Kidney (tissue), 14 donors: ENCODE measurements around the gene HMOX1. TPM values are rescaled to one million over a fixed set of nuclear protein-coding genes. Genes with fewer than 3 reads are reported as not detected.

Source experiments
- DNase-seq, 5 donors: peaks; one replicate each; pipeline ENCODE4 v3.0.0-alpha.2; 2013 to 2020
- FAIRE-seq: peaks from 2 replicates; lab custom pipeline; 2012; peaks lifted over from hg19 to GRCh38; lab: Jason Lieb, UNC
- H3K27ac ChIP-seq, 2 donors: one replicate each; pipeline ENCODE4 v1.7.0; 2013; ENCODE audit warnings: low read depth in 2 of 2, low read length in 2 of 2, inconsistent platforms in 1 of 2
- H3K27me3 ChIP-seq: one replicate; pipeline ENCODE4 v1.7.1; 2013; ENCODE audit warnings: low read length, inconsistent platforms; ENCODE audit not compliant: control insufficient read depth, insufficient read depth
- H3K36me3 ChIP-seq, 3 donors: one replicate each; pipeline versions ENCODE4 v1.7.0 to v1.7.1; 2013; ENCODE audit warnings: low read length in 3 of 3, control low read depth in 1 of 3, inconsistent platforms in 1 of 3; ENCODE audit not compliant: insufficient read depth in 3 of 3, control insufficient read depth in 2 of 3
- H3K4me1 ChIP-seq, 3 donors: one replicate each; pipeline versions ENCODE4 v1.7.0 to v1.7.1; 2013; ENCODE audit warnings: low read length in 3 of 3, inconsistent platforms in 1 of 3, low read depth in 1 of 3; ENCODE audit not compliant: control insufficient read depth in 2 of 3, insufficient read depth in 2 of 3
- H3K4me3 ChIP-seq, 3 donors: one replicate each; pipeline versions ENCODE4 v1.7.0 to v1.8.1; 2013; ENCODE audit warnings: low read length in 3 of 3, control low read depth in 1 of 3, inconsistent platforms in 1 of 3
- H3K9ac ChIP-seq, 3 donors: one replicate each; pipeline versions ENCODE4 v1.7.0 to v1.7.1; 2013; ENCODE audit warnings: low read length in 3 of 3, control low read depth in 1 of 3, inconsistent platforms in 1 of 3
- H3K9me3 ChIP-seq, 3 donors: one replicate each; pipeline versions ENCODE4 v1.7.0 to v1.7.1; 2013; ENCODE audit warnings: low read length in 3 of 3, control low read depth in 1 of 3, inconsistent platforms in 1 of 3; ENCODE audit not compliant: control insufficient read depth in 2 of 3, insufficient read depth in 1 of 3
- CTCF ChIP-seq: IDR thresholded peaks from 3 replicates; pipeline ENCODE4 v1.5.1; 2012; ENCODE audit warnings: mild to moderate bottlenecking, moderate library complexity, borderline replicate concordance; ENCODE audit not compliant: insufficient read depth; ENCODE audit errors: extremely low read depth
- intact Hi-C: fragments of 100-400 bp; cut with DNase I; formaldehyde crosslinking; loops from one replicate; pipeline ENCODE4 v1.11.1; 2022
- polyA plus RNA-seq: library from polyadenylated mRNA; stranded (reverse); fragments of 350-450 nt; fragmentation: Illumina TruSeq; extraction: RNeasy Lipid Tissue Mini Kit (QIAGEN cat#74804); gene quantifications from one replicate; pipeline ENCODE4 v1.2.3, GENCODE V29; 2014; ENCODE audit warnings: low read depth, low replicate concordance; ENCODE audit not compliant: insufficient read depth
- total RNA-seq: library from RNA; stranded (reverse); fragmentation: NEBNext Ultra II Directional; extraction: Animal tissue kit (Norgen Biotek cat#: 25700); gene quantifications from one replicate; pipeline ENCODE4 v1.2.1, GENCODE V29; 2021
- donor health status: control.
- donor health status: control.
- donor health status: control.
- donor health status: control.
- donor health status: control.
- donor health status: DM: yes; HTN: yes; CAD: no.
- donor health status: Normal renal cell carcinoma (clear cell type).

HMOX1 gene
- total and polyA plus RNA-seq, 2 donors from 2014 or later: 37.7 to 234 TPM

GRCh38 chr22:35430897-35431322 lies 50.0 kb downstream of the HMOX1 start:
- intact Hi-C loops: loop anchor here (5.0 kb wide), 1 partner anchor 146 kb away; no protein-coding TSS in a partner anchor
- peak; percentile 94 for TF ChIP-seq CTCF
- Histone ChIP-seq H3K36me3 (no peaks in the 10 kb centered on the region), H3K9ac (no peak overlapping the region), H3K9me3 (peaks cover 0 to 9% (median 0%) of the 10 kb centered on the region in 3 donors), H3K27ac (no peak overlapping the region), H3K27me3 (no peaks in the 10 kb centered on the region), H3K4me3 (no peak overlapping the region), H3K4me1 (peaks cover 0 to 4% (median 2%) of the 10 kb centered on the region in 3 donors)
- peak; percentile 21 for FAIRE-seq
- peak; percentile 86 to 96 (median 91) for DNase-seq

GRCh38 chr22:35431483-35432227 lies 50.8 kb downstream of the HMOX1 start:
- Histone ChIP-seq H3K27ac (no peak overlapping the region), H3K4me1 (peaks cover 0 to 4% (median 2%) of the 10 kb centered on the region in 3 donors), H3K9me3 (peaks cover 0 to 9% (median 0%) of the 10 kb centered on the region in 3 donors), H3K4me3 (no peak overlapping the region), H3K9ac (no peak overlapping the region), H3K36me3 (no peaks in the 10 kb centered on the region), H3K27me3 (no peaks in the 10 kb centered on the region)
- DNase-seq (peak in 1 of 5 donors; percentile 15), FAIRE-seq (no peak)
- no peak for TF ChIP-seq CTCF
- intact Hi-C loops: loop anchor here (5.0 kb wide), 1 partner anchor 146 kb away; no protein-coding TSS in a partner anchor

- H3K9ac ChIP-seq: no peak overlapping the region
- peaks cover 0 to 4% (median 2%) of the 10 kb centered on the region in 3 donors for H3K4me1 ChIP-seq
- no peak overlapping the region for H3K27ac ChIP-seq
- no peaks in the 10 kb centered on the region for H3K36me3 ChIP-seq
- H3K4me3 ChIP-seq: no peak overlapping the region
- H3K27me3 ChIP-seq: no peaks in the 10 kb centered on the region
- H3K9me3 ChIP-seq: peaks cover 0 to 9% (median 0%) of the 10 kb centered on the region in 3 donors
- no peak for TF ChIP-seq CTCF
- intact Hi-C loops: loop anchor here (5.0 kb wide), 1 partner anchor 145 kb away; no protein-coding TSS in a partner anchor
- FAIRE-seq (no peak), DNase-seq (peak in 1 of 5 donors; percentile 52)
Observed at GRCh38 chr22:35432228-35432905, 51.5 kb downstream of the HMOX1 start.
